Activated CD4-positive, alpha-beta T cell treated with anti-CD3 and anti-CD28 coated beads for 36 hours (primary cell): ENCODE results near the gene SMLR1. TPM values are rescaled to one million over a fixed set of nuclear protein-coding genes. Genes with fewer than 3 reads are reported as not detected.
A peak's percentile ranks its signal among the peaks of the same experiment; 100 is the strongest.

Source experiments
- ATAC-seq: fragments of 200-7000 bp; cut with Tn5 transposase; one replicate; pipeline ENCODE4 v1.10.0; 2021; ENCODE audit warnings: mild to moderate bottlenecking, moderate library complexity
- CTCF ChIA-PET: fragments of 350-600 bp; sonication (Branson Sonifier 250); formaldehyde crosslinking; loops from one replicate; lab custom pipeline; 2021; ENCODE audit warnings: antibody characterized with exemption; lab: Charles Lee
- POLR2A ChIA-PET: fragments of 350-600 bp; sonication (Branson Sonifier 250); formaldehyde crosslinking; loops from one replicate; lab custom pipeline; 2021; ENCODE audit warnings: antibody characterized with exemption, inconsistent platforms; lab: Charles Lee
- DNase-seq: peaks from one replicate; pipeline ENCODE4 v3.0.0-alpha.2; 2020
- H3K27ac Mint-ChIP-seq: one replicate; pipeline ENCODE4 v1.8.0; 2021; ENCODE audit warnings: mixed read lengths
- H3K27me3 Mint-ChIP-seq: one replicate; pipeline ENCODE4 v1.8.0; 2021; ENCODE audit warnings: mixed read lengths
- H3K36me3 Mint-ChIP-seq: one replicate; pipeline ENCODE4 v1.8.0; 2021; ENCODE audit warnings: low read depth, mixed read lengths
- H3K4me1 Mint-ChIP-seq: one replicate; pipeline ENCODE4 v1.8.0; 2021; ENCODE audit warnings: mixed read lengths
- H3K4me3 Mint-ChIP-seq: one replicate; pipeline ENCODE4 v1.8.0; 2021; ENCODE audit warnings: mild to moderate bottlenecking, moderate library complexity, mixed read lengths
- H3K9me3 Mint-ChIP-seq: one replicate; pipeline ENCODE4 v1.8.0; 2021; ENCODE audit warnings: low read depth, mixed read lengths
- intact Hi-C, 2 experiments: fragments of 100-400 bp; cut with DNase I in 1 of 2; cut with micrococcal nuclease in 1 of 2; formaldehyde crosslinking; loops; one replicate each; pipeline versions ENCODE4 v1.14.2 to v1.15.1; 2022 to 2024; cut with DNase I, micrococcal nuclease
- total RNA-seq, 2 experiments: library from RNA; stranded (reverse); gene quantifications; one replicate each; pipeline ENCODE4 v1.2.3, GENCODE V29; 2021

SMLR1 gene
- total RNA-seq, 2 experiments from 2014 or later = not detected

DNA sequence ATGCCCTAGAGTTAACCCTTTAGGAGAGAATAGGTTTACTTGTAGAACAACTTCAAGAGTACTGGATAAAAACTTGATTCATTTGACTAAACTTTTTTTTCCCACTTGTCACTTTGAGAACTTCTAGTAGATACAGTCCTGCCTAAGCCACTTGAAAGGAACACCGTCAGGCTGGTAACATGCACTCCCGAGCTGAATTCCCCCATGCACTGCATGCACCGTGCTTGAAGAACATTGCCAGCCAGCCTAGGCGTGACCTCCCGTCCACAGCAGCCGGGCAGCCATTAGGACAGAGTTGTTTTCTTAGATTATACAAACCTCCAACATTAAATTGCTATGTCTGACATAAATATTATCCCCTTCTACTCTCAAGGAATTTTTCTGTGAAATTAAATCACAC lies 52.6 kb downstream of the SMLR1 start:
- no peak overlapping the region for H3K4me3 Mint-ChIP-seq
- ATAC-seq = no peak
- DNase-seq = no peak
- H3K27me3 Mint-ChIP-seq = no peaks in the 10 kb centered on the region
- POLR2A ChIA-PET = no interaction called here
- no peaks in the 10 kb centered on the region for H3K36me3 Mint-ChIP-seq
- no peaks in the 10 kb centered on the region for H3K4me1 Mint-ChIP-seq
- CTCF ChIA-PET = interaction anchor here (1.3 to 6.5 kb wide), 3 partner anchors 8 to 236 kb away, joined by 10 to 79 read pairs (median 11); no protein-coding TSS in a partner anchor
- no peaks in the 10 kb centered on the region for H3K9me3 Mint-ChIP-seq
- H3K27ac Mint-ChIP-seq = no peak overlapping the region
- intact Hi-C loops = loop anchor here in 1 of 2 experiments (10.0 kb wide), 1 partner anchor 305 kb away; no protein-coding TSS in a partner anchor

DNA sequence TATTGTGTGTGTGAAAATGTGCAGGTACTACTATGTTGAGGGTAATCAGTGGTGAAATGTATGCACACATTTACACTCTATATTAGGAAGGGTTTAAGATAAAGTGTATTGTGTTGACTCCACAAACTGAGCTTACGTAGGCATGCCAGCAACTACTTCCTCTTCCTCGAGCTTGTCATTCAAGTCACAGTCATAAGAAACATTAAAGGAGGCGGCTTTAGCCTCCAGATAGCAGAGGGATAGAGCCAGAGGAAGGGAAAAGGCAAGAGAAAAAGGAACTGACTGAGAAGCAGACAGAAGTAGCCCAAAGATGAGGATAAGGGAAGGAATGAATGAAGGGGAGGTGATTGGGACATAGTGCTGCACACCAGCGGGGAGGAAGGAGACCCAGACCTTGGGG lies 55.2 kb downstream of the SMLR1 start:
- POLR2A ChIA-PET = no interaction called here
- H3K4me1 Mint-ChIP-seq = no peaks in the 10 kb centered on the region
- no peak overlapping the region for H3K27ac Mint-ChIP-seq
- H3K36me3 Mint-ChIP-seq = no peaks in the 10 kb centered on the region
- intact Hi-C loops = loop anchor here in 1 of 2 experiments (10.0 kb wide), 1 partner anchor 302 kb away; no protein-coding TSS in a partner anchor
- H3K9me3 Mint-ChIP-seq = no peaks in the 10 kb centered on the region
- no peak for DNase-seq
- no peak for ATAC-seq
- no peaks in the 10 kb centered on the region for H3K27me3 Mint-ChIP-seq
- CTCF ChIA-PET = interaction anchor here (0.5 to 6.5 kb wide), 5 partner anchors 9 to 650 kb away, joined by 3 to 79 read pairs (median 3); no protein-coding TSS in a partner anchor
- no peak overlapping the region for H3K4me3 Mint-ChIP-seq

DNA sequence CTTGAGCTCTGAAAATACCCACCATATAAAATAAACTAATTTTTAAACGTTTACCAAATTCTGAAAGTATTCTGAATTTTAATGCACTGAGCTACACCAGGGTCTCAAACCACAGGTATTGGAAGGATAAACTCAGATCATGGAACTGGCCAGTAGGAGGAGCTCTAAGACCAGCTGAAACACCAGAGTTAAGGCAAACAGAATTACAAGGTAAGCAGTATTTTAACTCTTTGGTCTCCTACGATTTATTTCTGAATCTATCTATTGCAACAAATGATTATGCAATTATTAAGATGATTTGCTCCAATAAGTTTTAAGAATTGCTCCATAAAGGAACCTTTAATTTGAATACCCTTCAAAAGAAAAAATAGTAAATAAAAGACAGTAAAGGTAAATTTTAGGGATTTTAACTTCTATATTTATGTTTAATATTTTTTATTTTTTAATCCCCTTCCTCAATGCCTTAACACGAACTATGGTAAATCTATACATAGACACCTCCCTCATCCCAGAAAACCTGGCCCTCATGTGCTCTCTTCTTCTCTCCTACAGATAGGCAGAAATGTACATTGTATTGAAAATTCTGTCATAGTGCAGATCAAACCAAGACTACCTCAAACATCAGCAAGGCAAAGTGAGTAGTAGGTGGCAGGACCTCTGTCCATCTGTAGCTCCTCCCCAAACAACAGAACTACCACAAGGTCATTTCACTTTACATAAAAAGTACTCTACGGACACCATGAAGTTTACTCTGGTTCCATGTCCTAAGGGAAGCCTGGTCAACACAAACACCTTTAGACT lies 58.4 kb downstream of the SMLR1 start:
- intact Hi-C loops = loop anchor here (1.0 to 10.0 kb wide), 7 partner anchors 231 to 743 kb away; partner anchors contain the start of gene MED23 (in 2 of the 2)
- Mint-ChIP-seq H3K9me3 (no peaks in the 10 kb centered on the region), H3K27me3 (no peaks in the 10 kb centered on the region), H3K36me3 (peaks cover 3% of the 10 kb centered on the region), H3K27ac (no peak overlapping the region), H3K4me3 (no peak overlapping the region), H3K4me1 (no peaks in the 10 kb centered on the region)
- ChIA-PET CTCF (interaction anchor here (0.6 to 6.5 kb wide), 48 partner anchors 10 to 743 kb away, joined by 3 to 79 read pairs (median 4); partner anchors contain the start of gene EPB41L2), POLR2A (no interaction called here)
- DNase-seq = peak; percentile 80
- ATAC-seq = peak; percentile 76

Other genes with a start within 250 kb of the SMLR1 start
- 10 to 100 TPM; 33.3 to 43.4 TPM for gene EPB41L2, start 235.8 kb downstream of the SMLR1 start, total RNA-seq